GM19043 (cell line): ENCODE measurements around the gene TUBB4A.

ENCODE experiments used
- ATAC-seq: cut with Tn5 transposase; IDR thresholded peaks from one replicate; pipeline ENCODE4 v1.9.1; 2021; ENCODE audit warnings: low read depth; ENCODE audit not compliant: unreplicated experiment

The TUBB4A gene

DNA sequence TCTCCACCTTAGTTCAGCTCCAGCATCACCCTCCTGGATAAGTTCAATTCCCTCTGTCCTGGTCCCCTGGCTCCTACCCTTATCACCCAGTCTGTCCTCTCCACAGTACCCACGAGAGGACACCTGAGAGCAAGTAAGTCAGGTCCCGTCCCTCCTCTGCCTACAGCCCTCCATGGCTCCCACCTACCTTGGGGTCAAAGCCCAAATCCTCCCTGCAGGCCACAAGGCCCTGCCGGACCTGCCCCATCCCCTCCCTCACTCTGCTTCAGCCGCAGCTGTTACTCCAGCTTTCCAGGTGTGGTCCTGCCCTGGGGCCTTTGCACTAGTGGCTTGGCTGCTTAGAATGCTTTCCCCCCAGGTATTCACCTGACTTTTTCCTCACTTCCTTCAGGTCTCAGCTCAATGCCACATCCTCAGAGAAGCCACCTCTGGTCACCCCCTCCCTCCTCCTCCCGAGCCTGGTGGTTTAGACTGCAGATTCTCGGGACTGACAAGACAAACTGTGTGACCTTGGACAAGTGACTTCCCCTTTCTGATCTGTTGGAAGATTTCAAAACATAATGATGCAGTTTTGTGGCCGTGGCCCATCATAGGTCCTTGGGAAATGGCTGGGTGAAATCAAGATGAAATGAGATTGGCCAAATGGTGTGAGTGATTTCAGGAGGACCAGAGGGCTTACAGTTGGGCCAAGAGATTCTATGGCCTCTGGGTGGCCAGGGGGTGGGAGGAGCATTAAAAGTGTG is 3.6 kb downstream of the TUBB4A start:
- no peak for ATAC-seq

DNA sequence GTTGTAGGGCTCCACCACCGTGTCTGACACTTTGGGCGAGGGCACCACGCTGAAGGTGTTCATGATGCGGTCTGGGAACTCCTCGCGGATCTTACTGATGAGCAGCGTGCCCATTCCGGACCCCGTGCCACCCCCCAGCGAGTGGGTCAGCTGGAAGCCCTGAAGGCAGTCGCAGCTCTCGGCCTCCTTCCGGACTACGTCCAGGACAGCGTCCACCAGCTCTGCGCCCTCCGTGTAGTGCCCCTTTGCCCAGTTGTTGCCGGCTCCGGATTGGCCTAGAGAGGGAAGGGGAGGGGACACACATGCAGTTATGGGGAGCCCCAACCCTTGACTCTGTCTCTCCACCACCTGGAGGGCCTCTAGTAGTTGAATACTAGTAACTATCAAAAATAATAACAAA is 6.2 kb downstream of the TUBB4A start:
- no peak for ATAC-seq

DNA sequence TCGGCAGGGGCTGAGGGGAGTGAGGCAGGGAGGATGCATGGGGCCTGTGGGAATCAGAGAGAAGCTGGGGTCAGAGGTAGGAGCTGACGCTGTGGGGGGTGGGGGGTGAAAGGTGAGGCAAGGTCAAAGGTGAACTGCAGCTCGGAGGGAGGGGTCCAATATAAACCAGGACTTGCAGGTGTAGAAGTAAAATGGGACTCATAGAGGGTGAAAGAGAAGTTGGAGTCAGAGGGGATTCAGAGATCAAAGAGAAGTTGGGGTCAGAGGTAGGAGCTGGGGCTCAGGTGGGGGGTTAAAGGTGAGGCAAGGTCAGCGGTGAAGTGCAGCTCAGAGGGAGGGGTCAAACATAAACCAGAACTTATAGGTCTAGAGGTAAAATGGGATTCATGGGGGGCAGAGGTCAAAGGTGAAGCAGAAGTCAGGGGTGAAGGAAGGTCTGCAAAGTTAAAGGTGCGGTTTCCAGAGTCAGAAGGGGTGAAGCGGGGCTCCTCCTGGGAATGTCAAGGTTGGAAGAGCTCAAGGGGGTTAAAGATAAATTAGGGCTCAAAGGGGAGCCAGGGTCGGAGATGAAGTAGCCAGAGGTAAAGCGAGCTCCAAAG is 7.6 kb downstream of the TUBB4A start:
- ATAC-seq, result no peak

DNA sequence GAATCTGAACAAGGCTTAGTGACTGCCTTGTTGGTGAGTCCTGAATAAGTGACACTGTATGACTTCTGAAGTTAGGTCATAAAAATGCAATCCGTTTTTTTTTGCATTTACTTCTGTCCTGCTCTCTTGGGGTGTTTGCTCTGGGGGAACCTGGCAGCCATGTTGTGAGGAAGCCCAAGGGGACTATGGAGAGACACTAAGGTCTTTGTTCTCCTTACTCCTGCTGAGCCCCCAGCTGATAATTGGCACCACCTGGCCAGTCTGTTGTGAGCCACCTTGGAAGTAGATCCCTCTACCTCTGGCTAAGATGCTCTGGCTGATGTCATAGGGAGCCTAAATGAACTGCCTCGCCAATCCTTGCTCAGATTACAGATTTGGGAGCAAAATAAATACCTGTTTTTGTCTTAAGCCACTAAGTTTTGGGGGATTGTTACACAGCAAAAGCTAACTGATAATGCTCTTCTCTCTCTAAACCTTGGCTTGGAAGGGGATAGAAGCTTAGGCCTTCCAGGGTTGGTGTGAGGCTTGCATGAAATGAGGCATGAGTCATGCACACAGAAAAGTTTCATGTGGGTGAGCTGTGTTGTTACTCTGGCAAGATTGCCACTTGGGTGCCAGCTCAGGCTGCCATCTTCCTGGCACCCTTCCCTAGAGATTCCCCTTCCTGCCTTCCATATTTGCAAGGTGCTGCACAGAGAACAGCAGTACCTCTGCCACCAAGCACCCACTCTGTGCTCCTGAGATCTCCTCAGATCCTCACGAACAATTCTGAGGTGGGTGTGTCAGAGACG is 10.1 kb downstream of the TUBB4A start:
- ATAC-seq, result no peak

DNA sequence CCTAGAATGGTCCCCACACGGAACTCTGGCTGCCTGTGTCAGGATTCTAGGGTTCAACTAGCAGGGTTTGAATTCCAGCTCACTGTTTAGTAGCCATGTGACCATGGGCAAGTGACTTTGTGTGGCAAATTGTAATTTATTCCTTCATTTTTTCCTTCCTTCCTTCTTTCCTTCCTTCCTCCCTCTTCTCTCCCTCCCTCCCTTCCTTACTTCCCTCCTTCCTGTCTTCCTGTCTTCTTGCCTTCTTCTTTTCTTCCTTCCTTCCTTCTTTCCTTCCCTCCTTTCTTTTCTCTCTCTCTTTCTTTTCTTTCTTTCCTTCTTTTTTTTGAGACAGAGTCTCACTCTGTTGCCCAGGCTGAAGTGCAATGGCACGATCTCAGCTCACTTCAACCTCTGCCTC is 12.0 kb downstream of the TUBB4A start:
- ATAC-seq, result no peak

DNA sequence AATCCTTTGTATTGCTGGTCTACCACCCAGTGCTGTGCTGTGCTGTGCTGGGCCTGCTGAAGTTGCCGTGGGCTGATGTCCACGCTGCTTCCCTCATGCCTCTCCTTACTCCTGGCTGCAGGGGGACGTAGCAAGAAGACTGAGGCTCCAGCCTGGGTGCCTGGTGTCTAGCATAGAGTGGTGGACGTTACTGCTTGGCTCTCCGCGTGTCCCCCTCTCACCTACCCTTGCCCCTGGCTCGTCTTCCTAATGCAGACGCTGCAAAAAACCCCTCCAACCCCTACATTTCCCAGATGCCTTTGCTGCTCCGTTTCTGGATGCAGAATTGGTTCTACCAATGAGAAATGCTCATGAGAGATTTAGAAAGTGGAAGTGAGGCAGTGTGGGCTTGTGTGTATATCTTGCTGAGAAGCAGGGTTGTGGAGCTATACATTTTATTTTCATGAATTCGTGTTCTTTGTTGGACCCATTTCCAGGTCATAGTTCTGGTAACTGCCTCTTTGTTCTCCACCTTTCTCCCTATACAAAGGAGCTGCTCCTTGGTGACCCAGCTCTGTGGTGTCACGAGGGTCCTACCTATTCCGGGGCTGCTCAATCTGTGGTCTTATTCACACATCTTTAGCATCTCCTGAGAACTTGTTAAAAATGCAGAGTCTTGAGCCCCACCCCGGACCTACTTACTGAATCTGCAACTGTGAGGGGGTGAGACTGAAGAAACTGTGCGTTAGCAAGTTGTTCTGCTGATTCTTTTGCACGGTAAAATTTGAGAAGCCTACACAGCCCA is 12.6 kb downstream of the TUBB4A start:
- no peak for ATAC-seq

DNA sequence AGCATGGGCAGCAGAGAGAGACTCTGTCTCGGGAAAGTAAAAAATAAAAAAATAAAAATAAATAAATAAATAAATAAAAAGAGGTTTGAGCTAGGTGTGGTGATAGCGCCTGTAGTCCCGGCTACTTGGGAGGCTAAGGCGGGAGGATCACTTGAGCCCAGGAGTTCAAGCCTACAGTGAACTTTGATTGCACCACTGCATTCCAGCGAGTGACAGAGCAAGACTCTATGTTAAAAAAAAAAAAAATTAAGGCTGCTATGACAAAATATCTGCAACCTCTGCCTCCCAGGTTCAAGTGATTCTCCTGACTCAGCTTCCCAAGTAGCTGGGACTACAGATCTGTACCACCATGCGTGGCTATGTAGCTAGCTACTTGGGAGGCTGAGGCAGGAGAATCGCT is 17.3 kb downstream of the TUBB4A start:
- no peak for ATAC-seq

DNA sequence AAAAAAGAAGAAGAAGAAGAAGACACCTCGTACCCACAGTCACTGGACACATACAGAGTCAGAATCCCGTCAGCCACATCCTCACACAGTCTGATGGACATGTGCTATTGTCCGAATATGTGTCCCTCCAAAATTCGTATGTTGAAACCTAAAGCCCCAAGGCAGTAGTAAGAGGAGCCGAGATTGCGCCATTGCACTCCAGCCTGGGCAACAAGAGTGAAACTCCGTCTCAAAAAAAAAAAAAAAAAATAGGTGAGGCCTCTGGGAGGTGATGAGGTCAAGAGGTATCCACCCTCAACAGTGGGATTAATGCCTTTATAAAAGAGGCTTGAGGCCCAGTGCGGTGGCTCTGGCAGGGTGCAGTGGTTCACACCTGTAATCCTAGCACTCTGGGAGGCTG is 17.9 kb downstream of the TUBB4A start:
- no peak for ATAC-seq

DNA sequence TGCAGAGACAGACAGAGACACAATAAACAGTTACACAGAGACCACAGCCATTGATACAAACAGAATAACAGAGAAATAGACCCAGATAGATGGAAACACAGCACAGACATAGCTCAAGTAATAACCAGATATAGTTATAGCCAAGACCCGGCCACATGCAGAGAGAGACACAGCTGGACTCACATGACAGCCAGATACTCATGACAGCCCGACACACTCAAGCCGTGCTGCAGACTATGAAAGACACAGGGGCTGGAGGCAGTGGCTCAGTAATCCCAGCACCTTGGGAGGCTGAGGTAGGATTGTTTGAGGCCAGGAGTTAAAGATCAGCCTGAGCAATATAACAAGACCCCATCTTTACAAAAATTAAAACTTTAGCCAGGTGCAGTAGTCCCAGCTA is 18.9 kb downstream of the TUBB4A start:
- ATAC-seq, result no peak

DNA sequence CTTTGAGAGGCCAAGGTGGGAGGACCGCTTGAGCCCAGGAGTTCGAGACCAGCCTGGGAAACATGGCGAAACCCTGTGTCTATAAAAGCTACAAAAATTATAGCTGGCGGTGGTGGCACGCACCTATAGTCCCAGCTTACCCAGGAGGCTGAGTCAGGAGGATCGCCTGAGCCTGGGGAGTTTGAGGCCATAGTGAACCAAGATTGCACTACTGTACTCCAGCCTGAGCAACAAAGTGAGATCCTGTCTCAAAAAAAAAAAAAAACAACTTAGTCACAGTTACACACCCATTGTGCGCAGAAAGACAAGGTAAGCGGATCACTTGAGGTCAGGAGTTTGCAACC is 19.8 kb downstream of the TUBB4A start:
- no peak for ATAC-seq

DNA sequence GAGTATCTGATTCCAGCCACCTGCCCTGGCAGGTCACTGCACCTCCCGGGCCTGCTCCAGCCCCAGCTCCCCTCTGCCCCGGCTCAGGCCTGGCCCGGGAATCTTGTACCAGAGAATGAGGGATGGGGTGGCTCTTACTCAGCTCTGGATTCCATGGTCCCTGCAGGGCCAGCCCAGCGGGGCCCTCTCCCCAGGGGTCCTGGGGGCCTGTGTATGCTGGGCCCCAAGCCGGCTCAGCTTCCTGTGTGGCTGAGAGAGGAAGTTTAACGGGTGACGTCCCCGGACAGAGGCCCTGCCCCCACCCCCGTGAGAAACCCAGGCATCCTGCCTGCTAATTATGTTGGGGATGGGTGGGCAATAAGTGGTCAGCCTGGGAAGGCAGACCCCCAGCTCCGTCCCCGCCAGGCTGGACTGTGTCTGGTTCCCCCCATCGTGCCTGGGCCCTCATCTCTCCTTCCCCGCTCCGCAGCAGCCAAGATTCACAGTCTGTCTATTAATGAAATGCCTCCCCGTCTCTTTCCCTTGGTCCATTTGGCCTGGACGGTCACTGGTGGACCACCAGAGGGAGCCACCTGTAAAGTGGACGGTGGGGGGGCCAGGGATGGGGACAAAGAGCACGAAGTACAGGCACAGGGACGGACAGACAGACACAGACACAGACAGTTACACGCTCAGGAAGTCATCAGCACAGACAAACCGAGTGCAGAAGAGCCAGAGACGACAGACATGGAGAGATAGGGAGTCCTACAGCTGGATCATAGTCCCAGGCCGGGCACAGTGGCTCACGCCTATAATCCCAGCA is 20.4 kb downstream of the TUBB4A start, which contains the start of gene DENND1C:
Gene DENND1C, minus strand, starts transcription at position 247 of the 802 bp plus-strand sequence. Its CDS starts 92 bp downstream, at position 155.
- ATAC-seq, result no peak

DNA sequence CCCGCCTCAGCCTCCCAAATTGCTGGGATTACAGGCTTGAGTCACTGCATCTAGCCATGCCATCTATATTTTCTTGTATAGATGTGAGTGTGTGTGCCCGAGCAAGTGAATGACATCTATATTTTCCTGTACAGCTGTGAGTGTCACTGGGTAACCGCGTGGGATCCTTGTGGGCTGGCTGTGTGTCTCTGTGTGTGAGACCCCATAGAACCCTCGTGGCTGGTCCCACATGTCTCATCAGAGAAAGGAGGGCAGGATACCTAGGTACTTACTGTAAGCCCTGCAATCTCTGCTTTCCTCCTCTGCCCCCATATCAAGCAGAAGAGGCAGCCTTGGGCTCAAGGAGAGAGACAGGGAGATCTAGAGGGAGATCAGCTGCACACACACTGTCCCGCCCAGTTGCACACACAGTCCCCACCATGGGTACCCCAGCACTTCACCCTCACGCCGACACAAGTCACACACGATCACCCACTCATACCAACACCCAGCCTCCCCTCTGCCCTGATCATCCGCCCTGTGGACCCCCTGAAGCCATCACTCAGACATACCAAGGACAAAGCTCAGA is 21.2 kb downstream of the TUBB4A start:
- no peak for ATAC-seq

DNA sequence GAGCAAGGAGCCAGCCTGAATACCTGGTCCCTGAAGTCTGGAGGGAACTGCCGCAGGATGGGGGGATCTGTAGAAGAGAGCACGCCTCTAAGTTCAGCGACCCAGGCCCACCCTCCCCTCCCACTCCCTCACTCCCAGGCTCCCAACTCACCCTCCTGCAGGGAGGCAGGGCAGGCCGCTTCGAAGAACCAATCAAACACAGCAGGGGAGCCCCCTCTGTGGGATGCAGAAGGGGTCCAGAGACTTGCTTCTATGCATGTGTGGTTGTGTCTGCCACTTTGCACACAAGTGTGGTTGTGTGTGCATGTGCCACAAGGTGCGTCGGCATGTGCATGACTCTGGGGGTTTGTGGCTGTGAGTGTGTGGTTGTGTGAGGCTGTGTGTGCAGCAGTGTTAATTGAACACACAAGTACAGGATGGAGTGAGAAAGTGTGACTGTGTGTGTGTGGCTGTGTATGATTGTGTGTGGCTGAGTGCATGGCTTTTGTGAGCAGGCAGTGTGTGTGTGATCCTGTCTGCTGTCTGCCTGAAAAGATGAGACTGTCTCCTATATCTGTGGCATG is 22.2 kb downstream of the TUBB4A start:
- no peak for ATAC-seq

DNA sequence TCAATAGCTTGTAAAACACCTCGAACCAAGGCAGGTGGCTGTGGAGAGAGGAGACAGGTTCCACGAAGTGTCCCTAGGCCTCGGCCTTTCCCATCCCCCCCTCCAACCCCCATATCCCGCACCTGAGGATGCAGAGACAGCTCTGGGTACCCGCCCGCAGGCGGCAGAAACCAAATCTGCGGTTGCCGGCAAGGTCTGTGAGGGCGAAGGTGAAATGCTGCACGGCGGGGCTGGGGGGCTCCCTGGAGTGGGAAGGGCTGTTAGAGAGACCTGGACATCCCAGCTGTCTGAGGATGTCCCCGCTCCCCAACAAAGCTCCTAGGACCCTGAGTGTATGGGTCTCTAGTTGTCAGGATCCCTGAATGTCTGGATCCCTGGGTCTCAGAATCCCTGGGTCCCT is 23.3 kb downstream of the TUBB4A start:
- ATAC-seq, result no peak

DNA sequence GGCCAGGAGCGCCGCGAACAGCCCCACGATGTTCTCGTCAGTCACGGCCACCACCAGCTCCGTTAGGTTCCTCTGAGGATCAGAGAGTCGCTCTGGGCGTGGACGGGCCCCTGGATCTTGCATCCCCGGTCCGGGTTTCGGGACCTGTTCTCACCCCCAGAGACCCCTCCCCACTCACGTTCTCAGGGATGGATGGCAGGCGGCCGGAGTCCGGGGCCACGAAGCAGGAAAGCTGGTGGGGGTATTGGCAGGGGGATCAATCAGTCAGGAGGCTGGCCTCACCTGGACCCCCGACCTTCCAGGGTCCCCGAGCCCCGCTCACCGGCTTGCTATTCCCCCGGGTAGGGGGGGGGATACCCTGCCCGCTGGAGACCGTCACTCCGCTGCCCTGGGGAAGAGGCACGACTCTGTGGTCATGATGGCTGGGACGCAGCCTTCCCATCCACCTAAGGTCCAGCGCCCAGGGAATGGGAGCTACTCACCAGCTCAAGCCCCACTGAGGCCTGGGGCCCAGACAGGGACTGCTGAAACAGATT is 25.1 kb downstream of the TUBB4A start:
- ATAC-seq, result no peak

DNA sequence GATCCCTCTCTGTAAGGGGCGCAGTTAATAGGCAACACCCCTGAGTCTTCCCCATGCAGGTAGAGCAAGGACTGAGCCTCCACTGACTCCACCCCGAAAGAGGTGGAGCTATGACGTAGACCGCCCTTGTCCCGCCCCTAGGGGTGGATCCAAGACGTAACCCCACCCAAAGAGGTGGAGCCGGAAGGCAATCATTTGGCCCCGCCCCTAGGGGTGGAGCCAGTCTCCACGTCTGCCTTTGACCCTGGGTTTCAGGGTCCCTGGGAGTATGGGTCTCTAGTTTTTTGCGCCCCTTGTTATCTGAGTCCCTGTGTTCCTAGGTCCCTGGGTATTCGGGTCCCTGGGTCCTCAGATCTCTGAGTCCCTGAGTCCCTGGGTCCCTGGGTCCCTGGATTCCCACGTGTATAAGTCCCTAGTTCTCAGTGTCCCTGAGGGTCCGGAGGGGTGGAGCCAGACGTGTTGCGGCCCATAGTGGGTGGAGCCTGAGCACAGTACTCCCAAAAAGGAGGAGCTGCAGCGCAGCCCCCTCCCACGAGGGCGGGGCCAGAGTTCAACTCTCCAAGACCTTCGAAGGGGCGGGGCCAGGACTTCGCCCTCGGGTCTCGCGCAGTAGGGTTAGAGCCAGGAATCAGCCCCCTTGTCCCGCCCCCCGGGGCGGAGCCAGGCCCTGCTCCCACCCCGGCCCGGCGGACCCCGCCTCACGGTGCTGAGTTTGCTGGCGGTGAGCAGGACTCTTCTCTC is 25.8 kb downstream of the TUBB4A start:
- no peak for ATAC-seq

DNA sequence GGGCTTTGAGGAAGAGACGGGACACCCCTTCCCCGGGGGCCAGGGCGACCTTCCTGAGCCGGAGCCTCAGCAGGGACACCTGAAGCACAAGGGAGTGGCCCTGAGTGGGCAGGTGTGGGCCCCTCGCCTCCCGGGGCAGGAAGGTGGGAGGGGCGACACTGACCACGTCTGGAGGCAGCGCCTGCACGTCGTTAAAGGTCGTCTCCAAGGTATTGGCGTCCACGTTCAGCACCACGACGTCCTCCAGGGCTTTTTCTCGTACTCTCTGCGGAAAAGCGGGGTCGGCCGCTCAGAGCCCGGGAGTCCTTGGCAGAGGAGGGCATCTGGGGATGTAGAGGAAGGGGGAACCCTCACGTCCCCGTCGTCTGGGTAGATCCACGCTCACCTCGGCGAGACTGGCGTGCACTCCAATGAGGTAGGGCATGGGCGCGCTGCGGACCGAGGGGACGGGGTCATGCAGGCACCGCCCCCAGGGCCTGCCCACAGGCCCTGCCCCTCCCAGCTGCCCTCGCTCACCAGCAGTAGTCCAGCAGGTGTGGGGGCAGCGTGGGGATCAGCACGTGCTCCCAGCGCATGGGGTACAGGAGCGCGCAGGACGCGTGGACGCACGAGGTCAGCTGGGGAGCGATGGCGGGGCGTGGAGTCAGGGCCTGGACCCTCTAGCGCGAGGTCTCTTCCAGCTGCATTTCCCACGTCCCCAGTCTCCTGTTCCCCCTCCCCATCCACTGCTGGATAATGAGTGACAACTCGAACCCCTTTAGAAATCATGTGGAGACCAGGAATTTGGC is 26.6 kb downstream of the TUBB4A start:
- ATAC-seq, result no peak

DNA sequence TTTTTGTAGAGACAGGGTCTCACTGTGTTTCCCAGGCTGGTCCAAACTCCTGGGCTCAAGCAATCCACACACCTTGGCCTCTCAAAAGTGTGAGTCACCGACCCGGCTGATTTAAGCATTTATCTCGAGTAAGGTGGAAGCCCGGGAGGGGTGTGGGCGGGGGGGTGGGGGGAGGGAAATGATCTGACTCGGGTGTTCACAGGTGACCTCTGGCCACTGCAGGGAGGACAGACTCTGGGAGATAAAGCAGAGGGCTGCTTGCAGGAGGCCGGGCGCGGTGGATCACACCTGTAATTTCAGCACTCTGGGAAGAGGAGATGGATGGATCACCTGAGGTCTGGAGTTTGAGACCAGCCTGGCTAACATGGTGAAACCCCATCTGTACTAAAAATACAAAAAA is 28.5 kb downstream of the TUBB4A start:
- no peak for ATAC-seq
